Measurements from ENCODE around the gene ZNF497. TPM values are rescaled to one million over a fixed set of nuclear protein-coding genes. Genes with fewer than 3 reads are reported as not detected.
A peak's percentile ranks its signal among the peaks of the same experiment; 100 is the strongest.

The ZNF497 gene
- 1 to 10 TPM in 5 of 6 donors, under 1 TPM in 1; 0.95 to 2.0 (median 1.4) TPM for total RNA-seq
- polyA plus RNA-seq, result 1 to 10 TPM; 4.7 to 5.3 TPM

DNA sequence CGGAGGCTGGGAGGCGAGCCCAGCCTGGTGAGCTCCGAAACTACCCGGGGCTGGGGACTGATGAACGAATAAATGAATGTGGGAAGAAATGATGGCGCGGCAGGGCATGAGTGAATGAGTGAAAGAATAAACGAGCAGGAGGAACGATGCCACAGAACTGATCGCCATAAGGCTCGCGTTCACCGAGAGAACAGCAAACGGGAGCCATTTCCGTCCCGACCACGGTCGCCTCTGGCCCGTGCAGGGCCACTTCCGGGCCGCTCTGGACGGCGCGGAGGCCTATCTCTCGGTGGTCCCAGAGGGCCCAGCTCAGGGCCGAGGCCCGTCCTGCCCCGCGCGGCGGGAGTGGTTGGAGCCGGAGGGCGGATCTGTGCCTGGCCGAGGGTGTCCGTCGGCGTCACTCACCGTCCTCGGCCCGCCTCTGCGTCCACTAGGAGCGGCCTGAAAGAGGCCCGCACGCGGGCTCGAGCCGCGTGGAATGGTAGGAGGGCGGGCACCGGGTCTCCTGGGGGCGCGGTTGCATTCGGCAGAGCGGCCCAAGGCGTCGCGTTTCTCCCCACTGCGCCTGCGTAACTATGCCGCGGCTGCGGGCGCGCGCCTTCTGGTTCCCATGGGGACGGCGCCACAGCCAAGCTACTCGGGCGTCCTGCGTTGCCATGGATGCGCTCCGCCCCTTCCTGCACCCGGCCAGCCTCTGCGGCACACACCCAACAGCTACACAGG lies at the start of gene ZNF497:
Gene ZNF497 (minus strand): TSS at position 480 of the 723 bp plus-strand sequence. CDS start 5,116 bp downstream, outside the sequence.
- Histone ChIP-seq H3K4me3 (peak within 1 kb of the TSS; percentile 38 to 65 (median 58)), H3K4me1 (no peaks in the 10 kb centered on the region), H3K27ac (peak within 1 kb of the TSS; percentile 78 to 91 (median 83)), H3K27me3 (no peaks in the 10 kb centered on the region), H3K9me3 (no peaks in the 10 kb centered on the region), H3K36me3 (no peaks in the 10 kb centered on the region)
- intact Hi-C loops (cut with DNase I), result no loop called here
- peak; percentile 96 to 99 (median 97) for DNase-seq
- FAIRE-seq, result no peak
- 0% methylated on average over 63 to 74 of the region's 74 CpGs for WGBS, 2 donors
- TF ChIP-seq, protein P1, sequence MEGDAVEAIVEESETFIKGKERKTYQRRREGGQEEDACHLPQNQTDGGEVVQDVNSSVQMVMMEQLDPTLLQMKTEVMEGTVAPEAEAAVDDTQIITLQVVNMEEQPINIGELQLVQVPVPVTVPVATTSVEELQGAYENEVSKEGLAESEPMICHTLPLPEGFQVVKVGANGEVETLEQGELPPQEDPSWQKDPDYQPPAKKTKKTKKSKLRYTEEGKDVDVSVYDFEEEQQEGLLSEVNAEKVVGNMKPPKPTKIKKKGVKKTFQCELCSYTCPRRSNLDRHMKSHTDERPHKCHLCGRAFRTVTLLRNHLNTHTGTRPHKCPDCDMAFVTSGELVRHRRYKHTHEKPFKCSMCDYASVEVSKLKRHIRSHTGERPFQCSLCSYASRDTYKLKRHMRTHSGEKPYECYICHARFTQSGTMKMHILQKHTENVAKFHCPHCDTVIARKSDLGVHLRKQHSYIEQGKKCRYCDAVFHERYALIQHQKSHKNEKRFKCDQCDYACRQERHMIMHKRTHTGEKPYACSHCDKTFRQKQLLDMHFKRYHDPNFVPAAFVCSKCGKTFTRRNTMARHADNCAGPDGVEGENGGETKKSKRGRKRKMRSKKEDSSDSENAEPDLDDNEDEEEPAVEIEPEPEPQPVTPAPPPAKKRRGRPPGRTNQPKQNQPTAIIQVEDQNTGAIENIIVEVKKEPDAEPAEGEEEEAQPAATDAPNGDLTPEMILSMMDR (IDR thresholded peaks at IDR 0.05), result no peak
- peak; percentile 94 to 97 (median 95) for ATAC-seq

DNA sequence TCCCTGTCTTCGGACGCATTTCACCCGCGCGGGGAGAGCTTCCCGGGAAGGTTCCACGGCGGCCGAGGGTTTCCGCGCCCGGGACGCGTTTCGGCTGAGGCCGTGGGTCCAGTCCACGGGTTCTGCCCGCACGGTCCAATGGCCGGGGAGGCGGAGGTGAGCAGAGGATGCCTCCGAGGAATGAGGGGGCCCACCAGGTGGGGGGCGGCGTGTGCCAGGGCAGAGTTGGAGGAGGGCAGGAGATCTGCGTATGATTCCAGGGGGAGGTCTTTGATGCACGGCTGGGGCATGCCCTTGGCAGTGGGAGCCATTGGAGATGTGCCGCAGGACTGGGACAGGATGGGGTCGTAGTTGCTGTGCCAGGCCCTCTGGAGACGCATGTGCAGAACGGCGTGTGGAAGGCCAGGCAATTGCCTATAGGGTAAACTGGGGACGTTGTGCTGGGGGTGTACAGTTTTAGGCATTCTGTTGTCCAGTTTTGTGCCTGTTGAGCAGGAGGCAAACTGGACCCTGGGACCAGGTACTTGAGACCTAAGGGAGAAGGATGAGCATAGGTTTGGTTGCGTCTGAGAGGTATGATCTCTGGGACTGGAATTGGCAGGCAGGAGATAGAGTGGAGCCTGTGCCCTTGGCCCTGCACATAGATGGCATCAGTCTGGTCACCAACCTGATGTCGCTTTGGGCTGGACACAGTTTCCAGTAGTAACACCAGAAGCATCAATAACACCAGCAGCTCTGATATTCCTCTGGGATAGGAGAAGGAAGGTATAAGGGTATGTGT lies 46.6 kb upstream of the ZNF497 start:
- intact Hi-C loops (cut with DNase I), result no loop called here
- Histone ChIP-seq H3K27me3 (no peaks in the 10 kb centered on the region), H3K4me3 (peak overlapping the region; percentile 89 to 98 (median 96)), H3K27ac (peak overlapping the region; percentile 58 to 77 (median 69)), H3K36me3 (no peaks in the 10 kb centered on the region), H3K4me1 (peaks cover 0 to 12% (median 8%) of the 10 kb centered on the region in 3 donors), H3K9me3 (no peaks in the 10 kb centered on the region)
- ATAC-seq (peak; percentile 15 to 40 (median 30)), DNase-seq (peak in 2 of 6 donors; percentile 72 to 76), FAIRE-seq (no peak)
- TF ChIP-seq, protein P1 (IDR thresholded peaks at IDR 0.05), result no peak
- WGBS, 2 donors, result 1 to 3% methylated on average over 33 to 34 of the region's 34 CpGs

- intact Hi-C loops (cut with DNase I), result no loop called here
- no peaks in the 10 kb centered on the region for H3K27me3 ChIP-seq
- WGBS, 2 donors, result 0 to 1% methylated on average over 96 to 100 of the region's 100 CpGs
- FAIRE-seq (no peak), ATAC-seq (peak; percentile 97 to 99 (median 98)), DNase-seq (peak; percentile 93 to 97 (median 95))
- TF ChIP-seq, protein P1 (IDR thresholded peaks at IDR 0.05), result no peak
- H3K9me3 ChIP-seq, result no peaks in the 10 kb centered on the region
- peak within 1 kb of the TSS; percentile 89 to 98 (median 96) for H3K4me3 ChIP-seq
- no peaks in the 10 kb centered on the region for H3K36me3 ChIP-seq
- H3K27ac ChIP-seq, result peak within 1 kb of the TSS; percentile 58 to 77 (median 69)
- peaks cover 0 to 12% (median 8%) of the 10 kb centered on the region in 3 donors for H3K4me1 ChIP-seq
Observed at GRCh38 chr19:58408152-58409009, 45.8 kb upstream of the ZNF497 start, which contains the start of gene ZNF584. Gene ZNF584 (plus strand): TSS chr19:58408649. CDS start chr19:58409148, 499 bp downstream.

DNA sequence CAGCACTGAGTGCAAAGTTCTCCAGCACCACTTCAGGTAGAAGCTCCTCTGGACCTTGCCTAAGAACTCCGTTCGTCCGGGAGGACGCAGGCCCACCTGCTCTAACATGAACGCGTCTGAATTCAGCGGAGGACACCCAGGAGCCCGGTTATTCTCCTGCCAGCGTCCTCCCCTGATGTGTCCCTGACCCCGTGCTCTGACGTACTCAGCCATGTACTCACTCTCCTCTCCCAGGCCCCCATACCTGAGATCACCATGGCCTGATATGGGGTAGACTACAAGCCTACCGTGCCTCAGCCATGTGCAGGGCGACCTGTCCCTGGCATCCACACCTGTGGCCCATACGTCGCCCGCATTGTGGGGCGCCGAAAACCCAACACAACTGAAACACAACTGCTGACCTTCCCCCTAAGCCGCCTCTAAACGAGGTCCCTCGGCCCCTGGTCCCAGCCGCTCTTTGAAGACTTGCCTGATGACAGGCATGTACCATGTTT lies 45.2 kb upstream of the ZNF497 start:
- DNase-seq (peak in 1 of 6 donors; percentile 48), ATAC-seq (peak; percentile 3 to 23 (median 9)), FAIRE-seq (no peak)
- TF ChIP-seq, protein P1 (IDR thresholded peaks at IDR 0.05), result no peak
- no peaks in the 10 kb centered on the region for H3K27me3 ChIP-seq
- no peaks in the 10 kb centered on the region for H3K9me3 ChIP-seq
- WGBS, 2 donors, result 6 to 8% methylated on average over 22 of the region's 22 CpGs
- H3K36me3 ChIP-seq, result no peaks in the 10 kb centered on the region
- peak overlapping the region; percentile 89 to 98 (median 96) for H3K4me3 ChIP-seq
- intact Hi-C loops (cut with DNase I), result no loop called here
- peak overlapping the region; percentile 58 to 77 (median 69) for H3K27ac ChIP-seq
- peaks cover 0 to 12% (median 8%) of the 10 kb centered on the region in 3 donors for H3K4me1 ChIP-seq
